HG02885 (cell line): ENCODE data around the gene SLC10A6.

Source experiments
- ATAC-seq: cut with Tn5 transposase; IDR thresholded peaks from one replicate; pipeline ENCODE4 v1.9.1; 2021; ENCODE audit warnings: mild to moderate bottlenecking; ENCODE audit not compliant: unreplicated experiment, poor library complexity

Gene SLC10A6

DNA sequence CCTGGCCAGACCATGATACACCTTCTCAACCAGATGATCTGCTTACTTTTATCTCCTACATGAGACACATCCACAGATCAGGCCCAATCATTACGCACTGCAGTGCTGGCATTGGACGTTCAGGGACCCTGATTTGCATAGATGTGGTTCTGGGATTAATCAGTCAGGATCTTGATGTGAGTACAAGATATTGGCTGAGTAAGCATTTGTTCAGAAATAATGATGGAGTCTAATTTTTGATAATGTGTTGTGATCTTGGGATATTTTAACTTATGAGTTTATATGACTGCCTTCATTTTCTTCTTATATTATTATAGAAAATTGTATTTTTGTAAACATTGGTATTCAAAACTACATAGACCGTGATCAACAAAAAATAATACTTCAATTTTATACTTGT, 39.4 kb downstream of the SLC10A6 start:
- ATAC-seq = no peak

DNA sequence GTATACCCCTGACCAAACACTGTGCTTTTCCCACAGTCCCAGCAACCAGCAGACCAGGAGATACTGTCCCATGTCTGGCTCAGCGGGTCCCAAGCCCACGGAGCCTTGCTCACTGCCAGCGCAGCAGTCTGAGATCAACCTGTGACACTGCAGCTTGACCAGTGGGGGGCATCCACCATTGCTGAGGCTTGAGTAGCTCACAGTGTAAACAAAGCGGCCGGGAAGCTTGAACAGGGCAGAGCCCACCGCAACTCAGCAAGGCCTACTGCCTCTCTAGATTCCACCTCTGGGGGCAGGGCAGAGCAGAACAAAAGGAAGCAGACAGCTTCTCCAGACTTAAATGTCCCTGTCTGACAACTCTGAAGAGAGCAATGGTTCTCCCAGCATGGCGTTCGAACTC, 58.1 kb downstream of the SLC10A6 start:
- ATAC-seq = no peak

DNA sequence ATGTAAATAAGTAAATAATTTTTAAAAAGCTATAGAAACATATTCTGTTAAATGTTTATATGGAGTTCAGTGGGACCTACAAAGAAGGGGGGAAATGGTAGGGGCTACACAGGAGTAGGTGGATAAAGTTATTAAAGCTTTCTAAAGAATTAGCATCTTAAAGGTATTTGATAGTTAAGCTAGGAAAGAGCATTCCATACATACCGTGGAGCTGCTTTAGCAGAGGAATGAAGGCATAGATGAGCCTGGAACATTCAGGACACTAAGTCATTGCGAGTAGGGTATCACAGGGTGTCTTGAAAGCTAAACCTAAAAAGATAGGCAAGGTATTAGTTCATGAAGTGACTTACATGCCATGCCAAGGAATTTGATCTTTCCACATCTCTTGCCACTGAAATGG, 60.4 kb downstream of the SLC10A6 start:
- ATAC-seq = no peak

DNA sequence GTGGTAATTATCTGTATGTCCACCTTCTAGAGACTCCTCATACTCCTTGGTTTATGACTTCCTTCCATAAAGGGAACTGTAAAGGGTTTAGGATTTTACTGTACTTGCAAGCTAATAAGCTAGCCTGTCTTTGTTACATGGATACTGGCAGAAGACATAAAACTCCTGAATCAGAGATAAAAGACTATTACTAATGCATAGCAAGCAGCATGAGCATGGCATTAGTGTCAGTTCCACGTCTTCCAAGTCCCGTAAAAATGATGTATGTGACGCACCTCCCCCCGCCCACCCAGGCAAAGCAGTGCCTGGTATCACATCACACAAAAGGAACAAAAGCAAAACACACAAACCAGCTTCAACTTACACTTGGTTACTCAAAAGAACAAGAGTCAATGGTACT, 71.0 kb downstream of the SLC10A6 start:
- ATAC-seq = no peak

DNA sequence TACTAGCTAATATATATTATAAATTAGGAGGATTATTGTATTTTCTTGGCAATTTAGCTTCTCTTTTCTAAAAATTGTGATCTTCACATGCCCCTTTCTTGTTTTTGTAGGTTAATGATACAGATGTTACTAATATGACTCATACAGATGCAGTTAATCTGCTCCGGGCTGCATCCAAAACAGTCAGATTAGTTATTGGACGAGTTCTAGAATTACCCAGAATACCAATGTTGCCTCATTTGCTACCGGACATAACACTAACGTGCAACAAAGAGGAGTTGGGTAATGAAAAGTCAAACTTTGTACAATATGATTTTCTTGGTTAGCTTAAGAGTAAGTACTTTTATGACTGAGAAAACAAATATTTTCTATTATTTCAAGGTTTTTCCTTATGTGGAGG, 74.1 kb downstream of the SLC10A6 start:
- no peak for ATAC-seq
